Stimulated activated CD8-positive, alpha-beta memory T cell treated with anti-CD3 and anti-CD28 coated beads, Interleukin-15, amount 100 ng/mL, for 1 hour (primary cell): ENCODE measurements around the gene KLF13.

Source experiments
- DNase-seq: peaks from one replicate; pipeline ENCODE4 v3.0.0-alpha.2; 2020; ENCODE audit warnings: low read depth

Gene KLF13

DNA sequence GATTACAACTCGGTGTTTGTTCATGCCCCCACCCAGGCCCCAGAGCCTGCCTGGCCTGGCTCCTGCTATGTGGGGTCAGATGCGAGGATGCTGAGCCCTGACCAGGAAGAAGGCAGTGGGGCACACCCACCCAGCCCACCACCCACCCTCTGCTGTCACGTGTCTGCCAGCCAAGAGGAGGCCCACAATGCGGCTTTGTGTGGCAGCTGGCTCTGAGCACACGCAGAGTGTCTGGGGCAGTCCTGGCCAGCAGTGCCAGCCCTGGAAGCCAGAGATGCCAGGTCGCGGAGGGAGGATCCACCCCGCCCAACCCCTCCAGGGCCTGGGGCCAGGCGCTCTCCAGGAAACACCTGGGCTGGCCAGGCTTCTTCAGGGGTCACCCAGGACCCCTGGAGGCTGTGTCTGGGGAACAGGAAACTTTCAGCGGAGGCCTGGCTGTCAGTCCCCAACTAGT, 26.4 kb upstream of the KLF13 start:
- no peak for DNase-seq

DNA sequence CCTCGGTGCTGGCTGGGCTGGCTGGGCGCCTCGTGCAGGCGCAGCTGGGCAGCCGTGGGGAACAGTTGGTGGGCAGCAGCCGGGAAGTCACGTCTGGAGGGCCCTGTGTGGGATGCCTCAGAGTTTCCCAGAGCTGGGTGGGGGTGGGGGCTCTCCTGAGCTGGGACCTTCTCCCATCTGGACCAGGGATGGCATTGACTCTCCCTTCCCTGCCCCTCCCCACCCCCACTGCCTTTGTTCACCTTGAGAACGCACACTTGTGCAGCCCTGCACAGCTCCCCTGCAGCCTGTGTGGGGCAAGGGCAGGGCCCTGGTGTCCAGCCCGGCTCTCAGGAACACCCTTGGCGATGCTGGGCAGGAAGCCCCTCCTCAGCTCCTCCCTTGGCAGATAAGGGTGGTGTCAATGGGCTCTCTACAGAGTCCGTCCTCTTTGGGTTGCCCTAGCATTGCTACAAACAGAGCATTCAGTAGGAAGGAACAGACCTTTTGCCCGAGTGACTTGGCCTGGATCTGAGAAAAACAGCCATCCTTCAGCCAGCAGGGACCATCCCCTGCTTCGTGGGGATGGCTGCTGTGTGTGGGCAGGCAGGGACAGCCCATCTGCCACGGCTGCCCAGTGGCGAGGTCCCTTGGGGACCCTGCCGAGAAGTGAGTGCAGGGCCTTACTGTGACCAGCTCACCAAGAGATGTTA, 25.5 kb upstream of the KLF13 start:
- no peak for DNase-seq

DNA sequence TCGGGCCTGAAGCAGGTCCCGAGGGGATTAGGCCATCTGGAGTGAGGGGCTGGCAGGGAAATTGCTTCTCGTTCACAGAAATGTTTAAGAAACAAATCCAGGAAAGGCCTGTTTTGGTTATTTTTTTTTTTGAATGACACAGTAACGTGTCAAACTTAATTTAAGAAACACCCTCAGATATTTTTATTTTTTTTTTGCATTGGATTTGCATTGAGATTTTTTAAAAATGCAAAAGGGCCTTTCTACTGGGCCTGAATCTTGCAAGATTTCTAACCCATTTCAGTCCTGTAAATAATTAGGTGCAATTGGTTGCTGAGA, 25.0 kb upstream of the KLF13 start:
- DNase-seq = no peak

DNA sequence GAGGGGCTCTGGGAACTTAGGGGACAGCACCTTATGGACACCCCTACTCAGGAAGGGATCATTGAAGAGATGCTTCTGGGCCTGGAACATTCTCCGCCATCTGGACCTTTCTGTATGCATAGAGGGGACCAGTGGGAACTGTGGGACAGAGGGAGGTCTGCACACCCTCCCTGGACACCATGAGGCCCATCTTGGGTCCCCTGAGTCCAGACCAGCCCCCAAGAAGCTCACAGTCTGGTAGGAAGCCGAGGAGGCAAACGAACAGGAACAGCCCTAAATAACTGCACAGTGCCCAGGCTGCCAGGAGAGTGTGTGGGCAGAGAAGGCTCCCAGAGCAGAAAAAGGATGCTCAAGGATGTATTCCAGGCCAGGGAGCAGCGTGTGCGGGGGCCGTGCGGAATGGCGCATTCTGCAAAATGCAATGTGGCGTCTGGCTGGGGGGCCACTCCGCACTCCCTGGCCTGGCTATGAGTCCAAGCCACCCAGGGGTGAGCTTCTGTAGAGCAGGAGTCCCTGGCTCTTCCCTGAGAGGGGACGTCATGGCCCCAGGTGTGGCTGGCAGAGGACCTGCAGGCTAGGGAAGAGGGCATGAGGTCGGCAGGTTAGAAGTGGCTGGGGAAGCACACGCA, 24.5 kb upstream of the KLF13 start:
- DNase-seq = no peak

DNA sequence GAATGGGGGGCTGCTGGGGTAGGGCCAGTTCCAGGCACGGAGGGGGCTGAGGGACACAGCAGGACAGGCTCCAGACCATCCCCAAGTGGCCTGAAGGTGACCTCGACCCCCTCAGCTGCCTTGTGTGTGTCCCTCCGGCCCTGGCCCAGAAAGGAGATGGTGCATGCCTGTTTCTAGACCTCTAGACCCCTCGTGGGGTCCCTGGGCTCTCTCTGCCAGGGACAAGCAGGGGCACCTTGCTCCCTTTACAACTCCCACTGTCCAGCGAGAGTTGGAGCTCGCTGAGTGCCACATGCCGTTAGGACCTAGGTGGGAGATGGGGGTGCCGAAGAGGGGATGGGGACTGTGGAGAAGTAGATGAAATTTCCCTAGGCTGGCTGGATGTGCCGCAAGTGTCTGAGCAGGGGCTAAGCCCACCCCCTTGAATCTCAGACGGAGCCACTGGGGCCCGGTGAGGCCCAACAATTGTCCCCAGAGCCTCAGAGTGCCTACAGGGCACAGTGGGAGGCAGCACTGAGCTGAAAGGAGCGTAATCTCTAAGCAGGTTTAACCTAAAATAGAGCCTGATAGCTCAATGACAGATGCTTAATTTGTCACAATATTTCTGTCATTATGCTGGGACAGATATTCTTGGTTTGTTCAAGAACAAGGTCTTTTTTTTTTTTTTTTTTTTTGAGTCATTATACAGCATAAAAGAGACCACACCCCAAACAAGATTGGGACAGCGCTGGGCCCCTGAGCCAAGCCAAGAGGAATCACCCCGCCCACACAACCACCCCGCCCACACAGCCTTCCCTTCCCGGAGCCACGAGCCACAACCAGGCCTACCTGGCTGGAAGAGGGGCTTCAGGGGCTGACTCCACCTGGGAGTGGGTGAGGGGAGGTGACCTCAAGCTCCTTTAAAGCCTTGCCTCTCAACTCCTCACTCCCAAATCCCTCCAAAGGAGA, 23.6 kb upstream of the KLF13 start:
- no peak for DNase-seq

DNA sequence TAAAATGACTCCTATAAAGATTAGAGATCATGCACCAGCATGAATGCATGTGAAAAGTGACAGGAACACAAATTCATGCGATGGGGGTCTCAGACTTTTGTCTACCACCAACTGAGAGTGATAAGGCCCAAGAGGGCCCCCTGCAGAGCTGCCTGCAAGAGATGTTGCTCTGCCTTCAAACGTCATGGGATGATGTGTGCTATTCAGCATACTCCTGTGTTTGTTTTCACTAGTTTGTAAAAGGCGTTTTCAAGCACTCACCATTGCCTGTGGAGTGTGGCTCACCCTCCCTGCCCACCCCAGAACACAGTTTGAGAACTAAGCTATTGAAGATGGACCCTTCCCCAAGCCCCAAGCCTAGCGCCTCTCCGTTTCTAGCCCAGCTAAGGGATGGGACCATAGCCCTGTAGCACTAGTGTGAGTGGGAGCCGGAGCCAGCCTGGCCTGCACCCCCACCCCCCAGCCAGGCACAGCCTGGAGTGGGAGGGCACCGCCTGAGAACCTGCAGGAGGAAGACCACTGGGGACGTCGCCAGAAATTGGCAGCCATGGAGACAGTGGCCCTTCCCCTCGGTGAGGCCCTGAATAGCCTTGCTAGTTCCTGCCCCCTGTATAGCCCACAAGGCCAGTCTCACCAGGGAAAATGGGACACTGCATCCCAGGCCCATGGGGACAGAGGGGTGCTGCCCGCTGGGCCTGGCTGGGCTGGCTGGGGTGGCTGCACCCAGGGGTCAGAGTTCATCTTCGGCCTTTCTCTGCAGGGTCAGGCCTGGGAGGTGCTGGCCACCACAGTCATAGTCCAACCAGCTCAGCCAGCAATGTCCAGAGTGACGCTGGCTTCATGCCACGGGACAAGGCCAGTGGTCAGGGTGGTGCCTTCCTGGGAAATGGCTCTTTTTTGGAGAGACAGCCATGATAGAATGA, 22.6 kb upstream of the KLF13 start:
- no peak for DNase-seq

DNA sequence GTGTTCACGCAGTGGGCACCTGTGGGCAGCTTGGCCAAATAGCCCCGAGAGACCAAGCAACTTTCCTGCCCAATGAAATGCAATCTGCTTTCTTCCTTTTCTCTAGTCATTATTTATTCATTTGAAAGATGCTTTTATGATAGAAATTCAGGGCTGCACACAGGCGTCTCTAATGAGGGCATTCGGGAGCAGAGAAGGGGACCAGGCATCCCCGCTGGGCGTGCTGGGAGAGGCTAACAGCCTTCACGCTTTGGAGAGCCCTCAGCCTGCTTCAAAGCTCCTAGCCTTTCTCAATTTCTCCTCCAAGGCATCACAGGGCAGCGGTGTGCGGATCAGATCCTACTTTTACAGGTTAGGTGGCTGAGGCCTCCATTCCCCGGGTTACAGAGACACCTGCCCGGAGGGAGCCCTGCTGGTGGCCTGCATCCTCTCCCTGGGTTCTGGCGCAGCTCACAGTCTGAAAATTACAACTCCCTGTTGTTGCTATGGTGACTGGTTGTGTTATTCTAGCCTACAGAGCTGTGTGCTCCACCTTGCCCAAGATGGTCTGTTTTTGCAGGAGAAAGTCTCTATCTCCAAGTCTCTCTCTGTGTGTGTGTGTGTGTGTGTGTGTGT, 21.8 kb upstream of the KLF13 start:
- DNase-seq = no peak

DNA sequence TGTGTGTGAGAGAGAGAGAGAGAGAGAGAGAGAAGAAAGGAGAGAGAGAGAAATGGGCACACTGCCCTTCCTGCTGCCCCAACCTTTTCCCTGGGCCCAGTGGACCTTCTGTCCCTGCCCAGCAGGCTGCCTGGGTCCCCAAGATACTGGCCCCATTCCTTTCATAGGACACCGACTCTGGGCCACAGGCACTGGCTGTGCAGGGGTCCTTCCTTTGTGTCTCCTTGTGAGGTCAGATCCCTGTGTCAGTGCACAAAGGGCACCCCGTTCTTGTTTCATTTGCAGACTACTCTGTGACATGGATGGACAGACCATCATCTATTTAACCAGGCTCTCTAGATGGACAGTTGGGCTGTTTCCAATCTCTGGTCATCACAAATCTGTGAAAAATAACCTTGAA, 21.3 kb upstream of the KLF13 start:
- no peak for DNase-seq

DNA sequence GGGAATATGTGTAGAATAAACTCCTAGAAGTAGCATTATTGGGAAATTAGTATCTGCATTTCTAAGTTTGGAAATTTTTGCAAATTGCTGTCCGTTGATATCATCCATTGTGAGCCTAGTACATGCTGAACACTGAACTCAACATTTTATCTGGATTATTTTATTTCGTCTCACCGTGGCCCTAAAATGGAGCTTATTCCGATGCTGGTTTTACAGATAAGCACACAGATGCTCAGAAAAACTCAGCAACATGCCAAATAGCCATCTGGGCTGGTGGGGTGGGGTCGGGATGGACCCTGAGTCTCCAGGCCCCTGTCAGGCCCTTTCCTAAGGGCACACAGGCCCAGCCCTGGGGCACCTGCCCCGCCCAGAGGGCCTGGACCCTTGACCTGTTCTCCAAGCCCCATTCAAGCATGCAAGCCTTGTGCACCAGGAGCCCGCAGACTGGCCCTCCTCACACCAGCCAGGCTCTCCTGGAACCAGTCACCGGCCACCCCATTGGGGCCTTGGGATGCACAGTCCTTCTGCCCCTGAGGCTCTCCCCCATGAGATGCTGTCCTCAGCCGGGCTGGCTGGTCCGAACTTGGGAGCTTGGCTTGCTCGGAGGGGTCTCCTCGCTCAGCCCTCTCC, 20.7 kb upstream of the KLF13 start:
- DNase-seq = no peak

DNA sequence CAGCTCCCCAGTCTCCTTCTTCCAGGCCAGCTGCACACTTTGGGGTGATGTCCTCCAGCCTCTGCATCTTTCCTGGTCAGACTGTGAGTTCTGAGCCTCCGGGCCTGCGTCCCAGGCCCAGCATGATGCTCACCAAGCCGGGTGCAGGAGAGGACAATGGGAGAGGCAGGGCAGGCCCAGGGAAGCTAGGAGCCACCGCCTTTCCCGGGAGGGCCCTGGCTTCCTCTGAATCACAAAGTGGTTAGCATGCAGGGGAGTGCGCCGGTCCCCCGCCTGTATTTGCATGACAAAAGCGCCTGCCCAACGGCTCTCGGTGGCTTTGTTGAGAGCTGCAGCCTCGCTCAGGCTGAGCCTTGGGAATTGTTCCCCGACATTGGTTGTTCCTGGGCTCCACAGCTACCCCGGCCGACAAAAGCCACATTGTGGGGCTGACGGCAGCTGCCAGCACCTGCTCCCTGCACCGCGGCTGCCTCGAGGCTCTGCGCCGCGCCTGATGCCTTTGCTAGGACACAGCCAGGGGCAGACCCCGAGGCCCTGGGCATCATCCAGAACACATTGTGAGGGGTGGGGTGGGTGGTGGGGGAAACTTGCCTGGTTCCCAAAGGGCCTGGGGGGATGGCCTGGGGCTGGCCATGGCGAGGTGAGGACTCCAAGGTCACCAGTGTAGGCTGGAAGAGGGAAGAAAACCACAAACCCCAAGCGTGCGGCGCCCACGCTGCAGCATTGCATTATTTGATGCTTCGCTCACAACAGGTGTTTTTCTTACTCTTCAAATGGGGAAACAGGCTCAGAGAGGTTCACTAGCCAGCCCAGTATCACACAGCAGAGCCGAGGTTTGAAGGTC, 20.0 kb upstream of the KLF13 start:
- DNase-seq = no peak

DNA sequence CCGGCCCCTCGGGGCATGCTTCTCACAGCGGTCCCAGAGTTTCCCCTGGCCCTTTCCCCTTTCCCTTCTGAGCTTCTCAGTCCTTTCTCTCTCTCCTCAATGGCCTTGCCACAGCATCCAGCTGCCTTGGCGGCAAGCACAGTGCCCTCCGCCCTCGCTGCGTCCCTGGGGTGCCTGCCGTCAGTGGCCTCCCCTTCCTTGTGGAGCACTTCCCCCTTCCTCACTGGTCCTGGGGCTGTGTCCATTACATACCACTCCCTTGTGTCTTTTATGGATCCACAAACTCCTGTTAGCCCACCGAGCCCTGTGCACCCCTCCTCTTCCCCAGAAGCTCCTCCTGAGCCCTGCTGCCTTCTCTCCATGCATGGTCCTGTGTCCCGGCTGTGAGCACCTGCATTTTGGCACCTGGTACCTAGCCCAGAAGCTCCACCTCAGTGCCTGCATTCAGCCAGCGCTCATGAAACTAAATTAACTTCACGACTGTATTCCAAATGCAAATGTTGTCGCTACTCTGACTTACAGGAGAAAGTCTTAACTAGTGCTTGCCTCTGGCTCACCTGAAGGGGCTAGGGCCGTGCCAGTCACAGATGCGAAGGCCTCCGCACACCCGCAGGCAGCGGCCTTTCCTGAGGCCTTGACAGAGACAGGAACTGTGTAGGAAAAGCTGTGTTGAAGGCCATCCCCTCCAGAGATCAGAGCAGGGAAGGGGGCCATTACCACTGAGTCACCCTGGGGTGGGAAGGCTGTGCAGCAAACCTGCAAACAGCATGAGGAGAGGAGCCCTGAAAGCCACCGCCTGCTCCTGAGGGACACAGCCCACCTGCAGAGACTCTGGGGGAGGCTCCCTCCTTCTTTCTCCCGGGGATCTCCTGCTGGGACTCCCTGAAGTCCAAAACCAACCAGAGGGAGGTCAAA, 19.1 kb upstream of the KLF13 start:
- no peak for DNase-seq

DNA sequence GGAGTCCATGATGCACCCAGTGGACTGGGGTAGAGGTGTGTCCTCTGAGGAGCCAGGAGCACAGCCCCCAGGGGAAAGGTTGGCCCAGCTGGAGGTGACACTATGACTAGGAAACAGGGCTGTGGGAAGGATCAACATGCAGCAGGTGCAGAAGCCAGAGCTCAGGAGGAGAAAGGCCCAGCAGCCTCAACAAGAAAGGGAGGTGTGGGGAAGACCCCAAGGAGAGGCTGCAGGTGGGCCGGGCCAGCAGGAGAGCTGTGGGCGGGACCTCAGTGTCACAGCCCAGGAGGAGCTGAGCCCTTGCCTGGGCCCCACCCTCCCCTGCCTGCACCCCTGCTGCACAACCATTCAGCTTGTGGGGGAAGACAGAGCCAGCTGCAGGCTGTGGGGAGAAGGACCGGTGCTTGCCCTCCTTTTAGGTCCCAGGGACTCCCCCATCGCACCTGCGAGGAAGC, 18.4 kb upstream of the KLF13 start:
- DNase-seq = no peak

DNA sequence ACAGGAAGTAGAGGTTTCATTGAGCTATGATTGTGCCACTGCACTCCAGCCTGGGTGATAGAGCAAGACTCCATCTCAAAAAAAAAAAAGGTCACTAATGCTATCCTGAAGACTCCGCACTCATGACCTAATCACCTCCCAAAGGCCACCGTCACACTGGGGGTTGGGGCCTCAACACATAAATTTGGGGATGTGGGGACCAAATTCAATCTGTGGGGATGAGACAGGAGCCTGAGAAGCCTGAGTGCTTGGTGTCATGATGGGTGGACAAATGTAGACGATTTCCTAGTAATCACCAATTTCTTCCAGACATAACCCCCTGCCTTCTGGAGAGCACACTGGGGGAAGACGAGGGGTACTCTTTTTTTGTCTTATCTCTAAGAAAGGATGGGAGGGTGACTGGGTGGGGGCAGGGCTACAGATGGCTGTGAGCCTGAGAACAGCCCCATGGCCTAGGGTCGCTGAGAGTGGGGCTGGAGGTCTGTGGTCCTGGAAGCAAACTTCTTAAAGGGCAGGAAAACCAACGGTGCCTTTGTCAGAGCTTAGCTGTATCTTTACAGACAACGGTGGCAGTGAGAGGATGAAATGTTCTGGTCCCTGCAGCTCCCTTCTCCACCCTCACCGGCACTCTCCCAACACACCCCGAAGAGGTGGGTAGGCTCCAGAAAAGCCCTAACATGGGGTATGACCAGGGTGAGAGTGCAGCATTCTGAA, 16.6 kb upstream of the KLF13 start:
- no peak for DNase-seq

DNA sequence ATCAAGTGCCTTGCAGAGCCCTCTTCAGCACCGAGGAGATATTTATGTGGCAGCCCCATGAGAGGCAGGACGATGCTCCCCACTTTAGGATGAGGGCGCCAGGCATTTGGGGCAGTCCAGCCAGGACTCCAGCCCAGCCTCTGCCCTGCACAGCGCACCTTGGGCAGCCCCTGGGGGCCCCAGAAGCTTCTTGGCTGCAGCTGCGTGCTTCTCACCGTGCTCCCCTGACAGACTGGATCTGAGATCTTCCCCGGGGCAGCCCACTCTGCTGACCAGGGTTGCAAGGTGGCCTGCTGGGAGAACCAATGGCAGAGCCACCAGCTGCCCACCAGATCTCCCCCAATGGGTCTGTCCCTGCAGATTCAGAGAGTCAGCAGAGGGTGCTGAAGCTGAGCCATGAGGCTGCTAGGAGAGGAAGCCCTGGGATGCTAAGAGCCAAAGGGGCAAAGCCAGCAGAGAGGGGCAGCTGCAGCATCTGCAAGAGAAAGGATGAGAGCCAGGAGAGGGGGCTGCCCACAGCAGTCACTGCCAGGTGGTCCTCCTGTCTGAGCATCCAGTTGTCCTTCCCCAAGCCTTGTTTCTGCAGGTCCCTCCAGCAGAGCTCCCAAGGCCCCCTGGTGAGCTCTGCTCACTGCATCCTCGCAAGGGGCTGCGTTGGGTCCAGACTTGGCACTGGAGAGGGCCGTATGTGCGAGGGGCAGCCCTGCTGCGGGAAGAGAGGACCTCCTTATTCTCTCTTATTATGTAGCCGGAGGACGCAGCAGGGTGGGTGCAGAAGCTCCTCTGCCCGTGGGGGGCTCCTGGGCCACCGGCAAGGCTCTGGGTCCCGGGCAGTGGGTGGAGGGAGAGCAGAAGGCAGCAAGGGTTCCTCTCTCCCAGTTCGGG, 14.7 kb upstream of the KLF13 start:
- DNase-seq = no peak

DNA sequence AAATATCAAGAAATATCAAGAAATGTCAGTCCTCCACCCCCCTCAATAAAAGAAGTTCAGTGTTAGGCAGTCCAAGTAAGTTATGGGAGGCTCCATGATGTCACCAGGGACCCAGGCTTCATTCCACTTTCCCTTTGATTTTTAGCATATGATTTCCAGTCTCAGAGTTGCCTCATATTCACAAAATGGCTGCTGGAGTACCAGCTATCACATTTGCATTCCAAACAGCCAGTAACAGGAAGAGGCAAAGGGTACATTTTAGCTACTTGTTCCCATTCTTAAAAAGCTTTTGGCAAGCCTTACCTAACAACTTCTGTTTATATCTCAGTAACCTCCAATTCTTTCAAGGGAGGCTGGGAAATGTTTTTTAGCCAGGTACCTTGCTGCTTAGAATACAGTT, 13.4 kb upstream of the KLF13 start:
- DNase-seq = no peak

DNA sequence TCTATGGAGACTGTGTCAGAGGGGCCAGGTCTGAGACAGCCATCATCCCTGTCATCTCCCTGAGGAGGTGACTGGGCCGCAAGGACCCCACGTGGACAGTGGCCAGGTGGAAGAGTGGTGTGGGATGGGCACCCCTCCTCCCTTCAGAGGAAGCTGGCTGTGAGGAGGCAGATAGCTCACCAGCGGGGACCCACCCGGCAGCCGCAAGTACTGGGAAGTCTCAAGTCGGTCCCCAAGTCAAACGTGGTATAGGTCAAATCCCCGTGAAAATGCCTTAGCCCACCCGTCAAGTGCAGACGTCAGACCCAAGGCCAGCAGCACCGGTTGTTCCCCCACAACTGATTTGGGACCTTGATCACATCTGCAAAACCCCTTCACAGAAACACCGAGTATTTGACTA, 12.3 kb upstream of the KLF13 start:
- no peak for DNase-seq

DNA sequence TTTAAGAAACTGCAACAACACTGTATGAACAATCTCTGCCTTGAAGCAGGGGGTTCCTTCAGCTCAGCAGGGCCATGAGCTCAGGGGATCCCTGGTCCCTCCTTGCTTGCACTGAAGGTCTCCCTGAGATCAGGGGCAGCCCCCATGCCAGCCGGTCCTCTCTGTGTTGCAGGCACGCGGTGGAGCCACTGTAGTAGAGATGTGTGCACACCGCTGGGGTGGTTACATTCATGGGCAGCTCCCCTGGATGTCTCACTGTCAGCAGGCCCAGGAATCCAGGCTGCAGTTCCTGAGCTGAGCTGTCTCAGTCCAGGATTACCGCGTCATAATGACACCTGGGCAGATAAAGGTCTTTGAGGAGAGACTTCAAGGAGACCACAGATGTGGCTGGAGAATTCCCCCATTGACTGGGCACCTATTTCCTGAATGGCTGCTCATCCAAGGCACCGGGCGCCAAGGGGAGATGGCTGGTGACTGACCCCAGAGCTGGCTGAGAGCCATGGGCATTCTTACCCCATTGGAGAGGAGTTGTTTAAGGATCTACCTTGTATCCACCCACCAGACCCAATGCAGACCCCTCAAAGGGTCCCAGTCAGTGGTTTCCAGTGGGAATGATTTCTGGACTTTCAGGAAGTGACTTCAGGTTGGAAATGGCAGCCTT, 10.4 kb upstream of the KLF13 start:
- DNase-seq = no peak
